Stimulated activated CD8-positive, alpha-beta memory T cell treated with anti-CD3 and anti-CD28 coated beads, Interleukin-15, amount 100 ng/mL, for 48 hours (primary cell): ENCODE data around the gene CYB561D1.

Experiments
- DNase-seq, 2 donors: peaks; one replicate each; pipeline ENCODE4 v3.0.0-alpha.2; 2020; ENCODE audit warnings: low read depth in 2 of 2

The CYB561D1 gene

DNA sequence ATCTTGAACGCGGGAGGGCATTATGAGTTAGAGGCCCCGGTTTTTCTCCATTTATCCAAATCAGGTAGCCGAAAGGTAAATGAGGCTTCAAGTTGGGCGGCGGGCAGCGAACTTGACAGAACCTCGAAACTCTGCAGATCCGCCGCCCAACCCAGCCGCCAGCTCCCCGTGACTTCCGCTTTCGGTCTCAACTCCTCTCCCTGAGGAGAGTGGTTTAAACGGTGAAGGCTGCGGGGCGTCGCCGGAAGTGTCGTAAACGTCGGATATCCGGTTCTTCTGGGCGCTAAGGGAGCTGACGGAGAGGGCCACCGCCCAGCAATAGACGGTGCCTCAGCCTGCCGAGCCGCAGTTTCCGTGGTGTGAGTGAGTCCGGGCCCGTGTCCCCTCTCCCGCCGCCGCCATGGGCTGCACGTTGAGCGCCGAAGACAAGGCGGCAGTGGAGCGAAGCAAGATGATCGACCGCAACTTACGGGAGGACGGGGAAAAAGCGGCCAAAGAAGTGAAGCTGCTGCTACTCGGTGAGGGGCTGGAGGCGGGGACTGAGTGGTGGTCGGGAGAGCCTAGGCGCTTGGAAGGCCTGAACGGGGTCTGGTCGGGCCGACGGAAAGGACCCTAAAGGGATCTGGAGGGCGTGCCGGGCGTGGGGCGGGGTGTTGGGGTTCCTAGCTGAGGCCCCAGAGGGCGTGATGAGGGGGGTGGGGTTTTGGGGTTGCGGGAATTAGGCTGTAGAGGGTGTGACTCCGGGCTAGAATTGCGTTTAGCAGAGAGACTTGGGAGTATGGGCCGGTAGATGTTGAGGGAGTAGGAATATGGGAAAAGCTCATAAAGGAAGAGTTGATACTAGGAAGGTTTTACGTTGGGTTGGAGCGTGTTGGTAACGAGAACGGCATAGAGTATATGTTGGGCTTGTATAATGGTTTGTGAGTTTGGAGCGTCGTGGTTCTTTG is 54.7 kb downstream of the CYB561D1 start, which contains the start of gene GNAI3:
Gene GNAI3, plus strand, starts transcription at position 295 of the 947 bp plus-strand sequence. Its CDS starts 106 bp downstream, at position 401.
- DNase-seq: peak; percentile 89 to 92
